ENCODE results near the gene SYNE3. TPM values are rescaled to one million over a fixed set of nuclear protein-coding genes. Genes with fewer than 3 reads are reported as not detected.

SYNE3 gene
- total and polyA plus RNA-seq, 2 donors (not counting 1 experiment from before 2014, with no cell fraction given) = 17.8 to 76.1 TPM

DNA sequence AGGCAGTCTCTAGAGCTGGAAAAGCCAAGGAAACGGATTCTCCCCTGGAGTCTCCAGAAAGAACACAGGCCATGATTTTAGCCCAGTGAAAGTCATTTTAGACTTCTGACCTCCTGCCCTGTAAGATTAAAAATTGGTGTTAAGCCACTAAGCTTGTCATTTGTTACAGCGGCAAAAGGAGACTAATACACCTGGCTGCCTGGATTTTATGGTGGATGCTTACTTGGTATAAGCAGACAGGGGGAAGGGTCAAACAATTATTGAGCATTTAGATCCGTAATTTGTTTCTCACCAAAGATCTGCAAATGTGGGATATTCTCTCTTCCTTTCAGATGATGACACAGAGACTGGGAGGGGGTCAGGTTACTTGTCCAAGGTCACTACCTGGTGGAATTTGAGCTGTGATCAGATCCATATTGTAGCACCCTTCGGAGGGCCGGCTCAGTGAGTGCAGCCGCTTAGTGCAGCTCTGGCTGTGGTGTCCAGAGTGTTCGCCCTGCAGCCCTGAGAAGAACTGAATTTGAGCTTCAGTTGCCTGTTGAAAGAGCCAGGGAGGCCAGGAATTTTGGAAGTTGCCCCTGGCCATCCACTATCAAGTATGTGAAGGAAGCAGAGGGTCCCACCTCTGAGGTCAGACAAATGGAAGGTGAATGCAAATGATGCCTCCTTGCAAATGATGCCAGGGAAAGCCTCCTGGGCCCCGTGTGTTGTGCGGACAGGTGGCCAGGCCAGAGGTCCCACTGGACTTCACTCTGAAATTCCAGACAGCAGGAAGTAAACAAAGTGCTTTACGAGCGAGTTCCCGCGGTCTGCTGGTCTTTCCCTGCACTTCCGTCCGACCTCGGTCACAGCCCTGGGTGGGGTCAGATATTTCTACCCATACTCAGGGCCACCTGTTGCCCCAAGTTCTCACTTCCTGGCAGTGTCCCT lies 33.5 kb upstream of the SYNE3 start:
- WGBS (ENCODE audit: insufficient coverage) = 90% methylated on average over 16 of the region's 16 CpGs
- H3K9me3 Mint-ChIP-seq (ENCODE audit: insufficient read depth) = no peaks in the 10 kb centered on the region
- Histone ChIP-seq H3K4me2 (replicated peaks; ENCODE audit: low read depth, low read length, poor library complexity, severe bottlenecking) (no peak overlapping the region), H3K27me3 (replicated peaks in 1 of 4; ENCODE audit: control extremely low read depth in 1 of 4, control insufficient read depth in 3 of 4, insufficient read depth in 4 of 4, low read length in 3 of 4) (no peaks in the 10 kb centered on the region), H4K20me1 (ENCODE audit: control insufficient read depth, insufficient read depth, low read length, poor library complexity, severe bottlenecking) (no peaks in the 10 kb centered on the region), H3K4me3 (ENCODE audit: control extremely low read depth in 1 of 5, extremely low read depth in 1 of 5, insufficient read depth in 1 of 5, low read depth in 2 of 5, low read length in 4 of 5) (no peak overlapping the region), H3K9ac (ENCODE audit: low read length) (no peak overlapping the region), H2AFZ (ENCODE audit: insufficient read depth, low read depth, low read length, poor library complexity, severe bottlenecking) (no peak overlapping the region), H3K36me3 (replicated peaks in 1 of 2; ENCODE audit: control extremely low read depth in 1 of 2, control insufficient read depth in 1 of 2, extremely low read depth in 1 of 2, insufficient read depth in 2 of 2, low read length in 1 of 2) (peaks cover 0 to 6% of the 10 kb centered on the region in 2 experiments), H3K4me1 (ENCODE audit: control insufficient read depth in 2 of 2, insufficient read depth in 2 of 2, low read length in 2 of 2) (no peaks in the 10 kb centered on the region), H3K27ac (ENCODE audit: low read length in 2 of 2) (no peak overlapping the region), H3K79me2 (ENCODE audit: control insufficient read depth, insufficient read depth, low read length) (no peaks in the 10 kb centered on the region), H3K9me3 (ENCODE audit: control extremely low read depth in 1 of 3, control insufficient read depth in 2 of 3, insufficient read depth in 1 of 3, low read length in 2 of 3) (no peaks in the 10 kb centered on the region)
- ChIA-PET POLR2A (no interaction called here), CTCF (interaction anchor here (0.6 to 1.1 kb wide), 3 partner anchors 9 to 108 kb away, joined by 3 read pairs; no protein-coding TSS in a partner anchor)
- H3K27ac Mint-ChIP-seq = no peak overlapping the region
- DNase-seq (no peak), ATAC-seq (ENCODE audit: low read depth) (no peak)
- TF ChIP-seq EZH2 (IDR thresholded peaks at IDR 0.05; ENCODE audit: borderline replicate concordance, insufficient read depth, low read depth, low read length, poor library complexity, severe bottlenecking) = no peak
- TF ChIP-seq, protein P1, sequence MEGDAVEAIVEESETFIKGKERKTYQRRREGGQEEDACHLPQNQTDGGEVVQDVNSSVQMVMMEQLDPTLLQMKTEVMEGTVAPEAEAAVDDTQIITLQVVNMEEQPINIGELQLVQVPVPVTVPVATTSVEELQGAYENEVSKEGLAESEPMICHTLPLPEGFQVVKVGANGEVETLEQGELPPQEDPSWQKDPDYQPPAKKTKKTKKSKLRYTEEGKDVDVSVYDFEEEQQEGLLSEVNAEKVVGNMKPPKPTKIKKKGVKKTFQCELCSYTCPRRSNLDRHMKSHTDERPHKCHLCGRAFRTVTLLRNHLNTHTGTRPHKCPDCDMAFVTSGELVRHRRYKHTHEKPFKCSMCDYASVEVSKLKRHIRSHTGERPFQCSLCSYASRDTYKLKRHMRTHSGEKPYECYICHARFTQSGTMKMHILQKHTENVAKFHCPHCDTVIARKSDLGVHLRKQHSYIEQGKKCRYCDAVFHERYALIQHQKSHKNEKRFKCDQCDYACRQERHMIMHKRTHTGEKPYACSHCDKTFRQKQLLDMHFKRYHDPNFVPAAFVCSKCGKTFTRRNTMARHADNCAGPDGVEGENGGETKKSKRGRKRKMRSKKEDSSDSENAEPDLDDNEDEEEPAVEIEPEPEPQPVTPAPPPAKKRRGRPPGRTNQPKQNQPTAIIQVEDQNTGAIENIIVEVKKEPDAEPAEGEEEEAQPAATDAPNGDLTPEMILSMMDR (IDR thresholded peaks at IDR 0.05) = no peak
- peaks cover under 1% of the 10 kb centered on the region for H3K4me1 Mint-ChIP-seq
- no peaks in the 10 kb centered on the region for H3K27me3 Mint-ChIP-seq
- H3K4me3 Mint-ChIP-seq = no peak overlapping the region
- intact Hi-C loops (cut with micrococcal nuclease) = no loop called here

DNA sequence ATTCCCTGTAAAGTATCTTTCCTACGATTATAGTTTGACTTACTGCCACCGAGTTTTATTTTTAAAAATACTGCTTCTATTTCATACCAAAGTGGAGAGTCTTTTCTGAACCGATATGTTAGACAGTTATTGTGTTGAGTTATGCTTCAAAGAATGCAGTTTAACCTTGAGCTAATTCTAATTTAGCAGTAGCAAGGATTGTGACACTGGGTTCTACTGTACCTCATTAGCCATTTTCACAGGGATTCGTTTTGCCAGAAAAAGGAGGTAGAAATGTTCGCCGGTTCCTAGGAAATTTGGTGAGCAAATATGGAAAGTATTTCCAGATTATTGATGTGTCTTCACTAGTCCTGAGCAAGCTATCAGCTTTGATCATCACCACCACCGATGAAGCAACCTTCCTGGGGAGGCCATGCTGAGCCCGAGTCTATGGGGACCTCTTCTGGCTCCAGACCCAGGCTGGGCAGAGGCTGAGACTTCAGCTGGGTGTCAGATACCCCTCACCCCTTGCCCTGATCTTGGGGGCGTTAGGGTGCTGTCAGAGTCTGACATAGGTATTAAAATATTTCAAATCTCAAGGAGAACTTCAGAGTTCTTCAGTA lies 32.0 kb upstream of the SYNE3 start:
- no peak for TF ChIP-seq EZH2 (IDR thresholded peaks at IDR 0.05; ENCODE audit: borderline replicate concordance, insufficient read depth, low read depth, low read length, poor library complexity, severe bottlenecking)
- TF ChIP-seq, protein P1 (IDR thresholded peaks at IDR 0.05) = no peak
- no peak overlapping the region for H3K4me3 ChIP-seq (ENCODE audit: control extremely low read depth in 1 of 5, extremely low read depth in 1 of 5, insufficient read depth in 1 of 5, low read depth in 2 of 5, low read length in 4 of 5)
- Mint-ChIP-seq H3K4me3 (no peak overlapping the region), H3K4me1 (peaks cover 1% of the 10 kb centered on the region), H3K9me3 (ENCODE audit: insufficient read depth) (no peaks in the 10 kb centered on the region), H3K27ac (no peak overlapping the region), H3K27me3 (no peaks in the 10 kb centered on the region)
- no peak overlapping the region for H3K9ac ChIP-seq (ENCODE audit: low read length)
- H3K9me3 ChIP-seq (ENCODE audit: control extremely low read depth in 1 of 3, control insufficient read depth in 2 of 3, insufficient read depth in 1 of 3, low read length in 2 of 3) = no peaks in the 10 kb centered on the region
- no peaks in the 10 kb centered on the region for H4K20me1 ChIP-seq (ENCODE audit: control insufficient read depth, insufficient read depth, low read length, poor library complexity, severe bottlenecking)
- no peak overlapping the region for H3K27ac ChIP-seq (ENCODE audit: low read length in 2 of 2)
- 94% methylated on average over 2 of the region's 9 CpGs for WGBS (ENCODE audit: insufficient coverage)
- no peaks in the 10 kb centered on the region for H3K4me1 ChIP-seq (ENCODE audit: control insufficient read depth in 2 of 2, insufficient read depth in 2 of 2, low read length in 2 of 2)
- H3K27me3 ChIP-seq (replicated peaks in 1 of 4; ENCODE audit: control extremely low read depth in 1 of 4, control insufficient read depth in 3 of 4, insufficient read depth in 4 of 4, low read length in 3 of 4) = no peaks in the 10 kb centered on the region
- no peak overlapping the region for H3K4me2 ChIP-seq (replicated peaks; ENCODE audit: low read depth, low read length, poor library complexity, severe bottlenecking)
- DNase-seq = no peak
- POLR2A ChIA-PET = no interaction called here
- H2AFZ ChIP-seq (ENCODE audit: insufficient read depth, low read depth, low read length, poor library complexity, severe bottlenecking) = no peak overlapping the region
- ATAC-seq (ENCODE audit: low read depth) = no peak
- CTCF ChIA-PET = interaction anchor here (1.3 kb wide), 1 partner anchor 12 kb away, joined by 3 read pairs; no protein-coding TSS in a partner anchor
- intact Hi-C loops (cut with micrococcal nuclease) = no loop called here
- H3K79me2 ChIP-seq (ENCODE audit: control insufficient read depth, insufficient read depth, low read length) = no peaks in the 10 kb centered on the region
- H3K36me3 ChIP-seq (replicated peaks in 1 of 2; ENCODE audit: control extremely low read depth in 1 of 2, control insufficient read depth in 1 of 2, extremely low read depth in 1 of 2, insufficient read depth in 2 of 2, low read length in 1 of 2) = peaks cover 5 to 10% of the 10 kb centered on the region in 2 experiments

All from B cell (primary cell).